MM.1S (cell line): Measurements from ENCODE around the gene OR3A2.

Experiments
- DNase-seq: peaks from one replicate; pipeline ENCODE4 v3.0.0-alpha.2; 2015
- H2AFZ ChIP-seq: fragments of 300-600 bp; sonication (generic); 2 replicates; pipeline ENCODE4 v1.6.0; 2016; ENCODE audit warnings: antibody characterized with exemption, low read length
- H3F3A ChIP-seq: fragments of 300-600 bp; sonication (generic); 2 replicates; pipeline ENCODE4 v1.6.1; 2016; ENCODE audit warnings: mild to moderate bottlenecking, antibody characterized with exemption, low read length, moderate library complexity, mixed read lengths; ENCODE audit not compliant: insufficient read depth
- H3K27ac ChIP-seq: fragments of 300-600 bp; sonication (generic); 2 replicates; pipeline ENCODE4 v1.5.1; 2016; ENCODE audit warnings: mild to moderate bottlenecking, low read length
- H3K27me3 ChIP-seq: fragments of 300-600 bp; sonication (generic); replicated peaks from 2 replicates; pipeline ENCODE4 v1.6.0; 2016; ENCODE audit warnings: low read length; ENCODE audit not compliant: insufficient read depth
- H3K36me3 ChIP-seq: fragments of 300-600 bp; sonication (generic); replicated peaks from 2 replicates; pipeline ENCODE4 v1.6.1; 2016; ENCODE audit warnings: mild to moderate bottlenecking, low read length, mixed read lengths; ENCODE audit not compliant: insufficient read depth
- H3K4me1 ChIP-seq: fragments of 300-600 bp; sonication (generic); 2 replicates; pipeline ENCODE4 v1.6.1; 2016; ENCODE audit warnings: low read length, mixed read lengths
- H3K4me2 ChIP-seq: fragments of 300-600 bp; sonication (generic); 2 replicates; pipeline ENCODE4 v1.6.0; 2016; ENCODE audit warnings: low read depth, low read length
- H3K4me3 ChIP-seq: fragments of 300-600 bp; sonication (generic); 2 replicates; pipeline ENCODE4 v1.5.1; 2016; ENCODE audit warnings: low read length, mixed read lengths
- H3K79me2 ChIP-seq: fragments of 300-600 bp; sonication (generic); 2 replicates; pipeline ENCODE4 v1.6.1; 2016; ENCODE audit warnings: mixed run types, low read length, mixed read lengths
- H3K9ac ChIP-seq: fragments of 300-600 bp; sonication (generic); 2 replicates; pipeline ENCODE4 v1.6.1; 2016; ENCODE audit warnings: low read length, mixed read lengths
- H3K9me2 ChIP-seq: fragments of 300-600 bp; sonication (generic); replicated peaks from 2 replicates; pipeline ENCODE4 v1.6.1; 2016; ENCODE audit warnings: mild to moderate bottlenecking, low read length, mixed read lengths; ENCODE audit not compliant: insufficient read depth
- H3K9me3 ChIP-seq: fragments of 300-600 bp; sonication (generic); replicated peaks from 2 replicates; pipeline ENCODE4 v1.6.1; 2016; ENCODE audit warnings: mild to moderate bottlenecking, low read length, mixed read lengths; ENCODE audit not compliant: insufficient read depth
- H4K20me1 ChIP-seq: fragments of 300-600 bp; sonication (generic); 2 replicates; pipeline ENCODE4 v1.6.1; 2016; ENCODE audit warnings: mild to moderate bottlenecking, low read length, moderate library complexity, mixed read lengths; ENCODE audit not compliant: insufficient read depth
- CTCF ChIP-seq: fragments of 300-600 bp; sonication (generic); IDR thresholded peaks from 2 replicates; pipeline ENCODE4 v1.5.1; 2016; ENCODE audit warnings: antibody characterized with exemption, low read length, mixed read lengths
- EZH2 ChIP-seq: fragments of 300-600 bp; sonication (generic); optimal IDR thresholded peaks from 2 replicates; pipeline ENCODE3; 2017; ENCODE audit warnings: low read depth, mild to moderate bottlenecking, antibody characterized with exemption, low read length, mixed read lengths
- EZH2phosphoT487 ChIP-seq: fragments of 300-600 bp; sonication (generic); IDR thresholded peaks from 2 replicates; pipeline ENCODE4 v1.6.1; 2018; ENCODE audit warnings: antibody characterized with exemption, low read length

The OR3A2 gene

GRCh38 chr17:3335876-3336275, 50.2 kb downstream of the OR3A2 start:
- H3K27me3 ChIP-seq = no peaks in the 10 kb centered on the region
- H3K4me1 ChIP-seq = no peaks in the 10 kb centered on the region
- H3K27ac ChIP-seq = no peak overlapping the region
- no peak for DNase-seq
- no peak overlapping the region for H3K4me2 ChIP-seq
- H3K79me2 ChIP-seq = no peaks in the 10 kb centered on the region
- H3K9me3 ChIP-seq = no peaks in the 10 kb centered on the region
- H3K4me3 ChIP-seq = no peak overlapping the region
- no peaks in the 10 kb centered on the region for H3K9me2 ChIP-seq
- H2AFZ ChIP-seq = no peak overlapping the region
- H3F3A ChIP-seq = no peaks in the 10 kb centered on the region
- no peaks in the 10 kb centered on the region for H4K20me1 ChIP-seq
- no peak overlapping the region for H3K9ac ChIP-seq
- H3K36me3 ChIP-seq = no peaks in the 10 kb centered on the region
- TF ChIP-seq EZH2phosphoT487 (no peak), CTCF (no peak), EZH2 (no peak)

- Histone ChIP-seq H4K20me1 (no peaks in the 10 kb centered on the region), H3K9me3 (no peaks in the 10 kb centered on the region), H3K79me2 (no peaks in the 10 kb centered on the region), H3K9ac (no peak overlapping the region), H3K4me3 (no peak overlapping the region), H3K27me3 (no peaks in the 10 kb centered on the region), H3F3A (no peaks in the 10 kb centered on the region), H3K36me3 (no peaks in the 10 kb centered on the region), H3K4me2 (no peak overlapping the region), H3K27ac (no peak overlapping the region), H3K4me1 (no peaks in the 10 kb centered on the region), H2AFZ (no peak overlapping the region), H3K9me2 (no peaks in the 10 kb centered on the region)
- no peak for DNase-seq
- no peak for TF ChIP-seq EZH2
- TF ChIP-seq CTCF = no peak
- no peak for TF ChIP-seq EZH2phosphoT487
These were observed 67.8 kb downstream of the OR3A2 start for GRCh38 chr17:3318336-3318735.

- TF ChIP-seq EZH2 (no peak), CTCF (no peak), EZH2phosphoT487 (no peak)
- no peak for DNase-seq
- Histone ChIP-seq H2AFZ (no peak overlapping the region), H4K20me1 (no peaks in the 10 kb centered on the region), H3K4me1 (no peaks in the 10 kb centered on the region), H3F3A (no peaks in the 10 kb centered on the region), H3K9me3 (no peaks in the 10 kb centered on the region), H3K9ac (no peak overlapping the region), H3K36me3 (no peaks in the 10 kb centered on the region), H3K4me2 (no peak overlapping the region), H3K9me2 (no peaks in the 10 kb centered on the region), H3K79me2 (no peaks in the 10 kb centered on the region), H3K27ac (no peak overlapping the region), H3K4me3 (no peak overlapping the region), H3K27me3 (no peaks in the 10 kb centered on the region)
These were observed 69.3 kb downstream of the OR3A2 start for GRCh38 chr17:3316836-3317235.
